ENCODE results near the gene TMC8. TPM values are rescaled to one million over a fixed set of nuclear protein-coding genes. Genes with fewer than 3 reads are reported as not detected.
"Not testable (repeated sequence)": the region's sequence is repeated elsewhere in the genome, so short reads cannot be mapped to it uniquely, and the experiment has no call there.

The TMC8 gene
- total RNA-seq, 1 donor from 2014 or later: 0.13 TPM

GRCh38 chr17:78154903-78155811 is 24.6 kb downstream of the TMC8 start:
- DNase-seq (ENCODE audit: low read depth in 2 of 2): no peak

- no peak for DNase-seq (ENCODE audit: low read depth in 2 of 2)
These were observed 29.1 kb downstream of the TMC8 start for GRCh38 chr17:78159575-78160158.

GRCh38 chr17:78163881-78164747 is 33.5 kb downstream of the TMC8 start:
- no peak for DNase-seq (ENCODE audit: low read depth in 2 of 2)

GRCh38 chr17:78164748-78165607 is 34.4 kb downstream of the TMC8 start:
- DNase-seq (ENCODE audit: low read depth in 2 of 2): no peak

- no peak for DNase-seq (ENCODE audit: low read depth in 2 of 2)
These were observed 35.8 kb downstream of the TMC8 start for GRCh38 chr17:78166416-78166815.

GRCh38 chr17:78168242-78168902 is 37.8 kb downstream of the TMC8 start, which contains the start of gene SYNGR2:
TSS of gene SYNGR2 (plus strand) at chr17:78168581. CDS start at chr17:78168617, 36 bp downstream.
- DNase-seq (ENCODE audit: low read depth in 2 of 2): peak in 1 of 2 donors; percentile 70

GRCh38 chr17:78168903-78169793 is 38.6 kb downstream of the TMC8 start:
- peak in 1 of 2 donors; percentile 54 for DNase-seq (ENCODE audit: low read depth in 2 of 2)

GRCh38 chr17:78170692-78171590 is 40.4 kb downstream of the TMC8 start:
- no peak for DNase-seq (ENCODE audit: low read depth in 2 of 2)

- not testable (repeated sequence) for DNase-seq (ENCODE audit: low read depth in 2 of 2)
These were observed 41.1 kb downstream of the TMC8 start for GRCh38 chr17:78171591-78172248.

GRCh38 chr17:78172249-78173051 is 41.9 kb downstream of the TMC8 start:
- DNase-seq (ENCODE audit: low read depth in 2 of 2): no peak

GRCh38 chr17:78173097-78173715 is 42.6 kb downstream of the TMC8 start:
- DNase-seq (ENCODE audit: low read depth in 2 of 2): no peak

GRCh38 chr17:78174346-78174869 is 43.8 kb downstream of the TMC8 start:
- peak in 1 of 2 donors; percentile 73 for DNase-seq (ENCODE audit: low read depth in 2 of 2)

- peak in 1 of 2 donors; percentile 37 for DNase-seq (ENCODE audit: low read depth in 2 of 2)
These were observed 44.5 kb downstream of the TMC8 start for GRCh38 chr17:78174870-78175642.

- no peak for DNase-seq (ENCODE audit: low read depth in 2 of 2)
These were observed 45.0 kb downstream of the TMC8 start for GRCh38 chr17:78175643-78175981.

GRCh38 chr17:78176548-78177025 is 46.0 kb downstream of the TMC8 start:
- DNase-seq (ENCODE audit: low read depth in 2 of 2): peak in 1 of 2 donors; percentile 58
